Tibial nerve (tissue), 4 donors: ENCODE results near the gene COL2A1.

ENCODE experiments used
- EP300 ChIP-seq, 2 donors: sonication (generic); formaldehyde crosslinking; IDR thresholded peaks; one replicate each; pipeline ENCODE4 v1.6.1; 2017; ENCODE audit warnings: antibody characterized with exemption in 2 of 2, mild to moderate bottlenecking in 1 of 2
- TF ChIP-seq, protein P1 (sequence below), 5 experiments: fragments of 200-600 bp in 3 of 5; fragments of 450-650 bp in 2 of 5; sonication (generic) in 3 of 5; IDR thresholded peaks; one replicate each; pipeline ENCODE4 v1.5.1; 2016 to 2019; ENCODE audit warnings: antibody characterized with exemption in 5 of 5, mild to moderate bottlenecking in 3 of 5, moderate library complexity in 2 of 5

DNA sequence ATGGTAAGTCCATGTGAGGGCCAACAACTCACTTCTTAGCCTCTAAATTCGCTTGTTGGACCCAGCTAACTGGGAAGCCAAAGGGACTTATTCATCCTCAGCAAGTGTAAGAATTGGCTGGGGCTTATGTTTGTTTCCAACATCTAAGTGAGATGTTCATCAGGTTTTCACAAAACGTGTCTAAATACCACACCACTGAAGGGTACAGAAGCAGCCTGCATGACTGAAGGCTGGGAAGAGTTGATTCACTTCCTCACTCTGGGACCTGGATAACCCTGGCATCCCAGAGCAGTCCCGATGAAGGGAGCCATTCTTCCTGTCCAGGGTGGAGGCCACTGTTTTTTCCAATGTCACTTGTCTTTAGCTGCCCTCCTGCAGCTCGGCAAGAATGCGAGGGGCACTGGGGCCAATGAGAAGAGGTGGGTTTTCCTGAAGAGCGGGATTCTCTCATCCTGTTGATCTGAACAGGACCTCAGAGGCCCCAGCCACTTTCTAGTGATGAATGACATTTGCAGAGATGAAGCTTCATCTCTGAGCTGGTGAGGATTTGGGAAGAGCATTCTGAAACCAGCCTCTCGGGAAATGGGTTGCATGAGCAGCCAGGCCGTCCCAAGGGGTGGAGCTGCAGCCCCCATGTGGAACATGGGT, 12.2 kb upstream of the COL2A1 start:
- TF ChIP-seq, protein P1, sequence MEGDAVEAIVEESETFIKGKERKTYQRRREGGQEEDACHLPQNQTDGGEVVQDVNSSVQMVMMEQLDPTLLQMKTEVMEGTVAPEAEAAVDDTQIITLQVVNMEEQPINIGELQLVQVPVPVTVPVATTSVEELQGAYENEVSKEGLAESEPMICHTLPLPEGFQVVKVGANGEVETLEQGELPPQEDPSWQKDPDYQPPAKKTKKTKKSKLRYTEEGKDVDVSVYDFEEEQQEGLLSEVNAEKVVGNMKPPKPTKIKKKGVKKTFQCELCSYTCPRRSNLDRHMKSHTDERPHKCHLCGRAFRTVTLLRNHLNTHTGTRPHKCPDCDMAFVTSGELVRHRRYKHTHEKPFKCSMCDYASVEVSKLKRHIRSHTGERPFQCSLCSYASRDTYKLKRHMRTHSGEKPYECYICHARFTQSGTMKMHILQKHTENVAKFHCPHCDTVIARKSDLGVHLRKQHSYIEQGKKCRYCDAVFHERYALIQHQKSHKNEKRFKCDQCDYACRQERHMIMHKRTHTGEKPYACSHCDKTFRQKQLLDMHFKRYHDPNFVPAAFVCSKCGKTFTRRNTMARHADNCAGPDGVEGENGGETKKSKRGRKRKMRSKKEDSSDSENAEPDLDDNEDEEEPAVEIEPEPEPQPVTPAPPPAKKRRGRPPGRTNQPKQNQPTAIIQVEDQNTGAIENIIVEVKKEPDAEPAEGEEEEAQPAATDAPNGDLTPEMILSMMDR (IDR thresholded peaks at IDR 0.05): no peak
- TF ChIP-seq EP300 (IDR thresholded peaks at IDR 0.05): no peak
